Measurements from ENCODE around the gene CYP17A1.
"Not testable (repeated sequence)": the region's sequence is repeated elsewhere in the genome, so short reads cannot be mapped to it uniquely, and the experiment has no call there.

The CYP17A1 gene

DNA sequence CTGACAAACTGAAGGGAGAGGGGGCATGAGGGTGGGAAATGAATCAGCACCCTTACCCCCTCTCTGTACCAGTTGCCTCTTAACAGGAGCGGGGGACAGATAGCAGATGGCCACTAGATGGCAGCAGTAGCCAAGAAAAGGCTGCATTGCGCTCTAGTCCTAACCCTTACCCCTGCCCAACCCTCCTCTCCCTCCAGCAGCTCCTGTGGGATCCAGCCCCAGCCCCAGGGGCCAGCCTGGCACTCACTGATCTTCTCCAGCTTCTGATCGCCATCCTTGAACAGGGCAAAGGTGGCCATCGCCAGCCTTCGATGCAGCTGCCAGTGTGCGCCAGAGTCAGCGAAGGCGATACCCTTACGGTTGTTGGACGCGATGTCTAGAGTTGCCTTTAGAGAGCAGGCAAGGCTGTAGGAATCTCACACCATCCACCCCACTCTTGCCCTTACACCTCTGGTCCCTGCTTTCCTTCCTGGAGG lies 2.2 kb downstream of the CYP17A1 start:
- peak; percentile 89 for DNase-seq (ENCODE audit: low spot score)

DNA sequence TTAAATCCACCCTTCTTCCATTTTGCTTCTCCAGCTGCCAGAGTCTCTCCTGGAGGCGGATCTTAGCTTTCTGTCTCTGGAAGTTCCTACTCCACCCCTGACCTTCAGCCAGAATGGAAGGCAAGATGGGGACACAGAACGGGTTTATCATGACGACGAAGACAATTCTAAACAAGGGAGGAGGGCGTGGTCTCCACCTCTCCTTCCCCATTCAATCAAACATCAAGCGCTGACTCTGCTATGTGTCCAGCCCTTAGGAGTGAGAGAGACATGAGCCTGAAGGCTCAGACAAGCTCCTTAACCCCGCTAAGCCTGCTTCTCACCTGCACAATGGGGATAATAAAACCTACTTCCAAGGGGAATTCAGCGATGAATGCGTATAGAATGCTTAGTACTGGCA lies 3.1 kb downstream of the CYP17A1 start:
- DNase-seq (ENCODE audit: low spot score): no peak

DNA sequence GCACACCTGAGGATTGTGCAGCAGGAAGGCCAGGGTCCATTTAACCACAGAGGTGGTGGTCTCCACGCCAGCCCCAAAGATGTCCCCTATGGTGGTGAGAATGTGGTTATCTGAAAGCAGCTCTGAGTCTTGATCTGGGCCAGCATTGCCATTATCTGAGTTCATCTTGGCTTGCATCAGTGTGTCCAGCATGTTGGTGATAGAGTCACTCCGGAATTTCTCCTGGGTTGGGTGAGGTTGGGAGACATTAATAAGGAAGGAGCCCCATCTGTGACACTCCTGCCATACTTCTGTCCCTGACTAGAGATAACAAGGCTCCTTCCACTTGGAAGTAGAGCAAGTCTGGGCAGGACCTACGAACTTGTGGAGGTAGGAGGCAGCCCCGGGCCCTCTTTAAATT lies 4.2 kb downstream of the CYP17A1 start:
- no peak for DNase-seq (ENCODE audit: low spot score)

DNA sequence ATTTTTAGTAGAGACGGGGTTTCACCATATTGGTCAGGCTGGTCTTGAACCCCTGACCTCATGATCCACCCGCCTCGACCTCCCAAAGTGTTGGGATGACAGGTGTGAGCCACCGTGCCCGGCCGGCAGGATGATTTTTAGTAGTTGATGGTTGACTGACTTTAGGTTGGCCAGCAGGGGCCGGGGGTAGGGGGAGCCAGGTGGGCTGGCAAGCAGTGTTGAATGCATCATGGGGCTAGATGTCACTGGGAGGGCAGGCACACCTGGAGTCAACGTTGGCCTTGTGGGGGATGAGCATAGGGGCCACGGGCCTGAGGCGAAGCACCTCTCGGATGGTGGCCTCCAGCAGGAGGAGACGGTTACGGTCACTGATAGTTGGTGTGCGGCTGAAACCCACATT lies 5.0 kb downstream of the CYP17A1 start:
- DNase-seq (ENCODE audit: low spot score): no peak

DNA sequence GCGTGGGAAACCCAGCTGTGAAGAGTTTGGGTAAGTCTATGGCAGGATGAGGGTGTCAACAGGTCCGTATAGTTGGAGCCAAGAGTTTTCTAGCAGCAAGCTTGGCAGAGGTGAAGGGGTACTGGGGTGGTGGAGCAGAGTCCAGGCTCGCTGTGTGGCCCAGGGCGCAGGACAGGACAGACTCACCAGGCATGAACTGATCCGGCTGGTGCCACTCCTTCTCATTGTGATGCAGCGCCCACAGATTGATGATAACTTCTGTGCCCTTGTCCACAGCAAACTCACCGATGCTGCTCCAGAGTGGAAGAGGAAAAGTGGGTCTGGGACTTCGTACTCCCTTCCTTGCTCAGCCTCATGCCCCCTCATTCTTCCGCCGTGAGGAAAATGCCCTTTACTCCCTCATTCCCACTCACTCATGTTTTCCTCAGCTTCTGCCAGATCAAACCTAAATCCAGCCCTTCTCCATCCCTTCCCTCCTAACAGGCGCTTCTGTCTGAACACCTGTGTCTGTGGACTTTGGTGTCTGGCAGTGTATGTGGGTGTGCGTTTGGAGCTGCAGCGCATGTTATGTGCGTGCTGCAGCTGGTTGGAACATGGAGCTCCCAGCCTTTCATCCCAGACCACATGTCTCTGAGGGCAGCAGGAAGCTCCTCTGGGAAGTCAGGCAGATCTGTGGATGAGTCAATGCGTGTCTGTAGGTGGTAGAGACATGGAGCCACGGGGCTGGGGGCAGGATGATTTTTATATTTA lies 5.7 kb downstream of the CYP17A1 start:
- no peak for DNase-seq (ENCODE audit: low spot score)

DNA sequence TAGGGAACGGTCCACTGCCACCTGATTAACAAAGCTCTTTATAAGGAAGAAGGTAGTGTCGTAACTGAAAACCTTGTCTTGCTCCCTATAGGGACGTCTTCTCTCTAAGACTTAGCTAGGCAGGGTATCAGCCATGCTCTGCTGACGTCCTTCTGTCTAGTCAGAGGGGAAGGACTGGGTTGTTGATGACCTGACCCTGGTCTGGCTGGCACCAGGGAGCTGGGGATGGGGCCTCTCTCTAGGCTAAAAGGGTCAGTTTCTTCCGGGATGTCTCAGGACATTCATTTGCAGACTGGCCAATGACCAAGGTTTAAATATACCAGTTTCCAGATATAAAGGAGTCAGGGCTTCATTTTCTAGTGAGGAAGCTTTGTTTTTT lies 9.6 kb downstream of the CYP17A1 start:
- no peak for DNase-seq (ENCODE audit: low spot score)

DNA sequence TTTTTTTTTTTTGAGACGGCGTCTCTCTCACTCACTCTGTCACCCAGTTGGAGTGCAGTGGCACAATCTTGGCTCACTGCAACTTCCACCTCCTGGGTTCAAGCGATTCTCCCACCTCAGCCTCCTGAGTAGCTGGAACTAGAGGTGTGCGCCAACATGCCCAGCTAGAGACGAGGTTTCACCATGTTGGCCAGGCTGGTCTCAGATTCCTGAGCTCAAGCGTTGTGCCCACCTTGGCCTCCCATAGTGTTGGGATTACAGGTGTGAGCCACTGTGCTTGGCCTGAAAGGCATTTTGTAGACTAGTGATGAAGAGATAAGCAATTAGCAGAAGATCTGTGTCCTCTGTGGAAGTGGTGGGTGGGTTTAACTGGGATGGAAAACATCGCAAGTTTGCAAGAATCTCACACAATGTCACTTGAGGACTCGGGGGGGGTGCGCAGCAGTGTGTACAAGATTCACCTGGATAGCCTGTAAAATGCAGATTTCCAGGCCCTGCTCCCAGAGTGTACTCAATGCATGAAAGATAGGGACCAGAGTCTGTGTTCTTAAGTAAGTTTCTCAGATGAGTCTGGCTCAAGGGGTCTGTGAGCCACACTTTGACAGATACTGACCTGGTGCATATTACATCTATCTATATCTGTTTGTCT lies 10.9 kb downstream of the CYP17A1 start:
- no peak for DNase-seq (ENCODE audit: low spot score)

DNA sequence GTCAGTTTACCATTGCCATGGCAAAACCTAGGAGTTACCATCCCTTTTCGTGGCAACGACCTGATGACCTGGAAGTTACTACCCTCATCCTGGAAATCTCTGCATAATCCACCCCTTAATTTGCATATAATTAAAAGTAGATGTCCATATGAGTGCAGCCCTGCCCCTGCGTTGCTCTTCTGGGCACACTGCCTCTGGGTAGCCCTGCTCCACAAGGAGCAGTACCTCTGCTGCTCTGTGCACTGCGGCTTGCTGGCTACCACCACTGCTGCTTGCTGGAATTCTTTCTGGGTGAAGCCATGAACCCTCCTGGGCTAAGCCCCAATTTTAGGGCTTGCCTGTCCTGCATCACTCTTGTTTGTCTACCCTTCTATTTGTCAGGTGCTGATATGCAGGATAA lies 12.5 kb downstream of the CYP17A1 start:
- no peak for DNase-seq (ENCODE audit: low spot score)

DNA sequence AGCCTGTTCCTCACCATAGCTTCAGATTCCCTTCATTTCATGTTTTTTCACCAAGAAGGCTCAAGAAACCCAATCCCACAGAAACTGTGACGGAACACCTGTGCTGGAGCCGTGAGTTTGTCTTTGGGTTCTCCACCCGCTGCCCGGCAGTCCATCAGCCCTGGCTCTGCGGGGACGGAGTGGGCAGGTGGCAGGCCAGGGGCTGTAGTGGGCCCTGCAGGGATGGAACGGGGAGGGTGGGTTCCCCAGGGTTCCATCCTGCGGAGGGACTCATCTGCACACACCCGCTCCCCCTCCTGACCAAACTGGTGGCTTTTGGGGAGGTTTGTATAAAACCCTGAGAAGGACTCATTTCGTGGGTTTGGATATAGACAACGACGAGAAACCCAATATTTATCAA lies 15.0 kb downstream of the CYP17A1 start:
- DNase-seq (ENCODE audit: low spot score): no peak

DNA sequence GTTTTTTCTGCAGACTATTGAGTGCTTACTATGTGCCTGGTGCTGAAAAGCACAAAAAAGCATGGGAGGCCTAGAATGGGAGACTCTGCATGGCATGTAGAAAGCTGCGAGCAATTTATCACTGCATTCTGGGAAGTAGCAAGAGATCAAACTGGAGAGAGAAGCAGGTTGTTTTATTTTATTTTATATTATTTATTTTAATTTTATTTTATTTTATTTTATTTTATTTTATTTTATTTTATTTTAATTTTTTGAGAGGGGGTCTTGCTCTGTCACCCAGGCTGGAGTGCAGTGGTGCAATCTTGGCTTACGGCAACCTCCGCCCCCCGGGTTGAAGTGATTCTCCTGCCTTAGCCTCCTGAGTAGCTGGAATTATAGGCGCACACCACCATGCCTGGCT lies 17.2 kb downstream of the CYP17A1 start:
- not testable (repeated sequence) for DNase-seq (ENCODE audit: low spot score)

DNA sequence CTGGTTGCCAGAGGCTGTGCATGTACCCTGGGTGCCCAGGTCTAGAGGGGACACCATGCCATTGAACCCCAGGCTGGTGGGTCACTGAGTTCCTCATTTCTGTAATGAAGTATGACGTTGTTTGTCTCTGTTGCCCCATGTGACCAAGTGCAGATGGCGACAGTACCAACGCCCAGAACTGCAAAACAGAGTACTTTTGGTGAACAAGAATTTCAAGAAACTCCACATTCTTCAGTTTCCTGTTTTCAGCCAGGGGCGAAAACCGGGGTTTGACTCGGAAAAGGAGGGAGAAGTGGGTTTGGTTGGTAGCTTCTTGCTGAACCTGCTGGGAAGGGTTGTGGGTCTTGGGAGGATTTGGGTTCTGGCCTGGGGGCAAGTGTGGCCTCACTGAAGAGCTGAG lies 18.2 kb downstream of the CYP17A1 start:
- DNase-seq (ENCODE audit: low spot score): no peak

DNA sequence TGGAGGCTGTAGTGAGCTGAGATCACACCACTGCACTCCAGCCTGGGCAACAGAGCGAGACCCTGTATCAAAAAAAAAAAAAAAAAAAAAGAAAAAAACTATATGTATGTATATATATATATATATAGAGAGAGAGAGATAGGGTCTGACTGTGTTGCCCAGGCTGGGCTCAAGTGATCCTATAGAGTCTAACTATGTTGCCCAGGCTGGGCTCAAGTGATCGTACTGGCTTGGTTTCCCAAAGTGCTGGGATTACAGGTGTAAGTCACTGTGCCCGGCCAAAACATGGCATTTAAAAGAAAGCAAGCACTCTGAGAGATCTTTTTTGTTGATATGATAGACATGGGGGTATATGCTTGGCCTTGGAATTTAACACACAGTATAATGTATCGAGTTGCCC lies 20.0 kb downstream of the CYP17A1 start:
- no peak for DNase-seq (ENCODE audit: low spot score)

DNA sequence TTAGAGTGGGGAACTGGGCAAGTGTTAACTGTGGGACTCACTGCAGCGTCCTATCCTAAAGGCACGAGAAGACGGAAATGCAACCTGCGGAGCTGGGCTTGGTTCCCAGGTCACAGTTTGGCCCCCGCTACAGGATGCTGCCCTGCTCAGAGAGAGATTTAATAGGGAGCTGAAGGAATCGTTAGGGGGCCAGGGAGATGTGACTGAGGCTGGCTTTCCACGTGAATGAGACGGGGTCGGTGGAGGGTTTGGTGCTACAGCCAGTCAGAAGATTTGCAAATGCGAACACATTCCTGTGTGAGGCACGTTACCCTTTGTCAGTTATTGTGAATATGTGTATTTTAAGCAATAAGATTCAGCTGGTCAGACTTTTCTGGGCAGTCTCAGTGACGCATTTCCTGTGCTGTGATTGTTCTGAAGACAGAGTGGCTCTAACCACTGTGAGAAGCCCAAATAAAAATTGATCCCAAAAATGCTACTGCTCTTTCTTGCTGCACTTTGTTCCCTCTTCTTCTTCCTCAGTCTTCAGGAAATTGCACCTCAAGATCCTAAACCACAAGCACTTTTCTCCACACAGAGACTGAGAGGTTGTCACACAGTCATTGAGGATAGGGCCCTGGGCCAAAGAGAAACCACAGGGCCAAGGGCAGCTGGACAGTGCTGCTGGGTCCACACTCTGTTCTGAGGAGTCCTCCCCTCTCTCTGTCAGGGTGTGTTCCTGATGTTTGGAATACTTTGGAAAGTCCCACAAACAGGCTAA lies 21.2 kb downstream of the CYP17A1 start:
- DNase-seq (ENCODE audit: low spot score): no peak

DNA sequence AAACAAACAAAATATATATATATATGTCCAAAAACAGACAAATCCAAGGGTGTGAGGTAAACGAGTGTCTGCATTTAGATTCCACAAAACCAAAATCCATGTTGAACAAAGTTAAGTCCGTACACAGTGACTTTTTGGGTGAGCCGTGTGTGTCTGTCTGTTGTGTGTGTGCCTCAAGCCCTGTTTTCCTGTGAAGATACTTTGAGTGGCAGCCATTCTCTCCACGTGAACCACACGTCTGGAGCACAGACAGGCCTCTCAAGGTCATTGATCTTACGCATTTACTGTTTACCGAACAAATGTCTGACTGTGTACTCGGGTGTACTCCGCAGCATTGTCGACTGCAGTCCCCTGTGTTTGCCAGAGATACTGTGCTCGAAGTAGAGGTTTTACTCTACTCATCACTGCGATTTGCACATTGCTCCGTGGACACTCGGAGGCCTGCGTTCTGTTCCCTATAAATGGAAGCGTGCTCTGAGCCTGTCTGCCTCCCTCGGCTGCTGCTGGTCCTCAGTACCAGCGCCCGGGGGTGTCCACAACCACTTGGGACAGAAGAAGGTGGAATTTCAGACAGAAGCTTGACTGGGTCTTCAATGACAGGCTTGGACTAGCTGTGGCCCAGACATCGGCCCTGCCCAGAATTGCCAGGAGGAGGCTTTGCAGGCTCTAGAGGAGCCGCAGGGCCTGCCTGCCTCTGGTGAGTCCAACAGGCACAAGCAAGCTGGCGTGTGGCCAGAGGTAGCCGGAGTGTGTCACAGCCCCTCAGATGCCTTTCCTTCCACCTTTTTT lies 22.1 kb downstream of the CYP17A1 start:
- no peak for DNase-seq (ENCODE audit: low spot score)

DNA sequence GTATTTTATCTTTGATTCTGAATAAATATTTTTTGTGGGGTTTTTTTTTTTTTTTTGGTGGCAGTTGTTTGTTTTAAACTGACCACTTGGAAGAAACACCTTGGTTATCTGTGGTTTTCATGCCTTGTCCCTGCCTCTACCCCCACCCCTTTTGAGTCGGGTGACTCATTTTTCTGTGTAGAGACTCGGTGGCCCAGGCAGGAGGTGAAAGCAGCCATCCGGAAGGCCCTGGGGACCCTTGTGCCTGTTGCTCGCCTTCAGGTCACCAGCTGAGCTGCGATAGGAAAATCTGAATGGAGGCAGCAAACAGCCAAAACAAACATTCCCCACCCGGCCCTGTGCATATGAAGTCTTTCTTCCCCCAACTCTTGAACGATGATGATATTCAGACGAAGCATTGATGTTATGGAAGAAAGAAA lies 22.8 kb downstream of the CYP17A1 start:
- DNase-seq (ENCODE audit: low spot score): no peak

DNA sequence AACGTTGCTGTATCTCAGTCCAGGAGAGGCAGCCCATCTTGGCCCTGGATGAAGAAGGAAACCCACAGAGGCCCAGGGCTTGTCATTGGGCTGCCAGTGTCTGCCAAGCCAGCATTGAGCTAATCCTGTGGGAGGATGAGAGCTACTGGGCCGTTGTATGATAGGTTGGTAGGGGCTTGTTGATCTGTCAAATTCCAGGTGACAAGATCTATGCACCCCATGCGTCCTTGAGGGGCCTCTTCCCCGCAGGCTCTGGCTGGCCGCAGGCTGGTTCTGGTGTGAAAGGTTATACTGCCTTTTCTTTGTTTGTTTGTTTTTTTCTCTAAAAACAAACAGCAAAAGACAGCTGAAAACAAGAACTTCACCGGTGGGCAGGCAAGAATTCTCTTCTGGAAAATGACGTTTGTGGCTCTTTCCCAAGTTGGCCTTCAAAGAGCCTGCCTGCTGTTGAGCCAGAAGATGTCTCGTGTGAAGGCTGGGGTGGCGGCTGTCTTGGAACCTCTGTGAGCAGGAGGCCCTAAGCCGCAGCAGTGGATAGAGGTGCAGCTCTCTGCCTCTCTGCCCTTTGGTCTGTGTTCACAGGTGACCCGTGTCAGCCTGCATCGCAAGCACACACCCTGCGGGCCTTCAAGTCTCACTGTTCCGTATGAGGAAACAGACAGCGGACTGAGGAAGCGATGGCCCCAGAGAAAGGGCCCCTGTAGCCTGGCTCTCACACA lies 23.3 kb downstream of the CYP17A1 start:
- DNase-seq (ENCODE audit: low spot score): no peak

DNA sequence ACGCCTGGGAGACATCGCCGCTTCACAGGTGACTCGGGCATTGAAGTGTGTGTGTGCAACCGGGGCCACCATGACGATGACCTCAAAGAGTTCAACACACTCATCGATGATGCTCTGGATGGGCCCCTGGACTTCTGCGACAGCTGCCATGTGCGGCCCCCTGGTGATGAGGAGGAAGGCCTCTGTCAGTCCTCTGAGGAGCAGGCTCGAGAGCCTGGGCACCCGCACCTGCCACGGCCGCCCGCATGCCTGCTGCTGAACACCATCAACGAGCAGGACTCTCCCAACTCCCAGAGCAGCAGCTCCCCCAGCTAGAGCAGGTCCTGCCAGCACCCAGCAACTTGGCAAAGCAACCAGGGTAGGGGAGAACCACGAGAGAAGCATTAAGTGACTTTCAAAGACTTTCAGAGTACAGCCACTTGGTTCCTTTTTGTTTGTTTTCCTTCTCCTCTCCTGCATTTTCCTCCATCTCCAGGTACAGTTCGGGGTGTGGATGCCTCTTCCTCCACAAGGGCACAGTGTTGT lies 24.1 kb downstream of the CYP17A1 start:
- no peak for DNase-seq (ENCODE audit: low spot score)

DNA sequence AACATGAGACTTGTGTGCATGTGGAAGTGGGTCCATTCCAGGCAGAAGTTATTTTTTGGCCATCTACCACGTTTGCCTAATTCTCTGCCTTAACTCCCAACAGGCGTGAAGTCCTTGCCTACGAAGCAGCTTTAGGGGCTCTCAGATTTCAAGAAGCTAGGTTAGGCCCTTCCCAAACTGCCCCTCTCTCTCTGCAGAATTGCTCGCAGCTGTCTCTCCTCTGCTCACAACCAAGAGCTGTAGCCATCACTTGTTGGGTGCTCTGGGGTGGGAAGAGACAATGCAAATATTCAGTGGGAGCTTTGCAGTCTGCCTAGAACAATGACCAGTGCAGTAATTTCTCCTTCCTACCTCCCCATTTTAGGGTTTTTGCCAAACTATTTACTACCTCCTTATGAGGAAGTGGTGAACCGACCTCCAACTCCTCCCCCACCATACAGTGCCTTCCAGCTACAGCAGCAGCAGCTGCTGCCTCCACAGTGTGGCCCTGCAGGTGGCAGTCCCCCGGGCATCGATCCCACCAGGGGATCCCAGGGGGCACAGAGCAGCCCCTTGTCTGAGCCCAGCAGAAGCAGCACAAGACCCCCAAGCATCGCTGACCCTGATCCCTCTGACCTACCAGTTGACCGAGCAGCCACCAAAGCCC lies 24.9 kb downstream of the CYP17A1 start:
- DNase-seq (ENCODE audit: low spot score): no peak

DNA sequence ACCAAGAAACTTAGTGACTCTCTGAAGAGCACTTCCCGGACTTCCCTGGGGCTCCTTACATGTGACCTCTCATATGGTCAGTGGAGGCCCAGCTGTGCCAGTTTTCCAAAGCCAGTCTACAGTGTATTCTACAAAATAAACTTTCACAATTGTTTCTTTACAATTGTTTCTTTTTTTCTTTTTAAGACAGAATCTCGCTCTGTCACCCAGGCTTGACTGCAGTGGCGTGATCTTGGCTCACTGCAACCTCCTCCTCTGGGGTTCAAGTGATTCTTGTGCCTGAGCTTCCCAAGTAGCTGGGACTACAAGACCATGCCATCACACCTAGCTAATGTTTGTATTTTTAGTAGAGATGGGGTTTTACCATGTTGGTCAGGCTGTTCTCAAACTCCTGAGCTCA lies 25.9 kb downstream of the CYP17A1 start:
- DNase-seq (ENCODE audit: low spot score): no peak

DNA sequence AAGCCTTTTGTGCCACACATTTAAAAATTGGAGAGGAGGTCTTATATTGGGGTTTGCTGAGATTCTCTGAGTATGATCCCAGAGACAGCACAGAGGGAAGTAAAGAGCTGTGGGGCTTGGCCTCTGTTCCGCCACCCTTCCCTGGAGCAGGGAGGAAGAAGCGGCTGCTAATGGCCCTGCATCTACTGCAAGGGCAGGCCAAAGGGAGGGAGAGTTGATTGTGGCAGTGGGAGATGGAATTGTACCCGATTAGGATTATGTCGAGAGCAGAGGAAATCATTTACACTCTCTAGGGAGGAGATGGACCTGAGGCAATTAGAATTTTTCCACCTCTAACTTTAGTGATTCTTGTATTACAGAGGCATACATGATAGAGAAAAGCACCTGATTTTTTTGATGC lies 28.8 kb downstream of the CYP17A1 start:
- no peak for DNase-seq (ENCODE audit: low spot score)
